Measurements from ENCODE around the gene ARID1A.

GRCh38 chr1:26786437-26787380 is 90.9 kb downstream of the ARID1A start:
- TF ChIP-seq, protein P1, sequence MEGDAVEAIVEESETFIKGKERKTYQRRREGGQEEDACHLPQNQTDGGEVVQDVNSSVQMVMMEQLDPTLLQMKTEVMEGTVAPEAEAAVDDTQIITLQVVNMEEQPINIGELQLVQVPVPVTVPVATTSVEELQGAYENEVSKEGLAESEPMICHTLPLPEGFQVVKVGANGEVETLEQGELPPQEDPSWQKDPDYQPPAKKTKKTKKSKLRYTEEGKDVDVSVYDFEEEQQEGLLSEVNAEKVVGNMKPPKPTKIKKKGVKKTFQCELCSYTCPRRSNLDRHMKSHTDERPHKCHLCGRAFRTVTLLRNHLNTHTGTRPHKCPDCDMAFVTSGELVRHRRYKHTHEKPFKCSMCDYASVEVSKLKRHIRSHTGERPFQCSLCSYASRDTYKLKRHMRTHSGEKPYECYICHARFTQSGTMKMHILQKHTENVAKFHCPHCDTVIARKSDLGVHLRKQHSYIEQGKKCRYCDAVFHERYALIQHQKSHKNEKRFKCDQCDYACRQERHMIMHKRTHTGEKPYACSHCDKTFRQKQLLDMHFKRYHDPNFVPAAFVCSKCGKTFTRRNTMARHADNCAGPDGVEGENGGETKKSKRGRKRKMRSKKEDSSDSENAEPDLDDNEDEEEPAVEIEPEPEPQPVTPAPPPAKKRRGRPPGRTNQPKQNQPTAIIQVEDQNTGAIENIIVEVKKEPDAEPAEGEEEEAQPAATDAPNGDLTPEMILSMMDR (IDR thresholded peaks at IDR 0.05), result peak in 1 of 3 experiments; percentile 10
- no peak for TF ChIP-seq POLR2A (IDR thresholded peaks at IDR 0.05; ENCODE audit: low read depth)
- TF ChIP-seq POLR2AphosphoS5 (IDR thresholded peaks at IDR 0.05), result peak; percentile 71 to 86

All from esophagus muscularis mucosa (tissue), 3 donors.